GM18517 (cell line): ENCODE data around the gene CGREF1.
"Not testable (repeated sequence)": the region's sequence is repeated elsewhere in the genome, so short reads cannot be mapped to it uniquely, and the experiment has no call there.

Source experiments
- ATAC-seq: cut with Tn5 transposase; IDR thresholded peaks from one replicate; pipeline ENCODE4 v1.9.1; 2021; ENCODE audit warnings: mild to moderate bottlenecking, moderate library complexity; ENCODE audit not compliant: unreplicated experiment

CGREF1 gene

DNA sequence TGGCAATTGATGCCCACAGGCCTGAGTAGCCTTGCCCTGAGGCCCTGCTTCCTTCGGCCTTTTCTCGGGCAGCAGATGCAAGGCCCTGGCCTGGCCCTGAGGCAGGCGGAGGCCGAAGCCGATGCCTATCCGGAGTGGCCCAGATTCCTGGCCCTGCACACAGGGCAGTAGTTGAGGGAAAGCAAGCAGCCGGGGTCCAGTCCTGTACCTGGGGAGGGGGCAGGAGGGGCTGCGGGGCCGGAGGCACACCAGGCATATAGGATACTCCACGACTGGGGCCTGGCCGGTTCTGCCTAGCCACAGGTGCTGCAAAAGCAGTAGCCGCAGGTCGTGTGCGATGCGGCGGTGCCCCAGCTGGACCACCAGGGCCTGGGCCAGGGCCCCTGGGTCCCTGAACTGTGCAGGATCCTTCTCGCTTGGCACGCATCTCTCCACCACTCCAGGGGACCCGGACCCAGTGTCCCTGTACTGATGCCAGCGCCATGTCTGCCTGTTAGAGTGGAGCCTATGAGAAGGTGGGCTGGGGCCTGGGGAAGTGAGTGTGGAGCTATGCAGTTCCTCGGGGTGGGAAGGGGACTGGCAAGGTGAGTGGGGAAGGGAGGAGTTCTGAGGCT, 18.5 kb upstream of the CGREF1 start:
- no peak for ATAC-seq

DNA sequence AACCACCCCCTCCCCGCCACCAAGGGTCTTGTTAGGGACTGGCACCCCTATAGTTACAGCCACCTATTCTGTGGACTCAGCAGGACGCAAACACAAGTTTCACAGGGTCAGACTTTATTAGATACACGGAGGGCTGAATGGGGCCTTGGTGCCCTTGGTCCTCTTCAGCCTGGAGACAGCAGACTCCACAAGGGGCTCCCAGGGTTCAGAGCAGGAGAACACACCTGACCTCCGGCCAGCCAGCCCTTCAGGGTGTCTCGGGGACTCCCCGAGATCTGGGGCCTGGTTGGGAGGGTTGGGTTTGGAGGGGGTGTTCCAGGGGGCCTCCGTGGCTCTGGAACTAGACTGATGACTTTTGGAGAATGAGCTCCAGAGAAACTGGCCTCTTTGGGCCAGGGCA, 17.8 kb upstream of the CGREF1 start:
- ATAC-seq, result no peak

DNA sequence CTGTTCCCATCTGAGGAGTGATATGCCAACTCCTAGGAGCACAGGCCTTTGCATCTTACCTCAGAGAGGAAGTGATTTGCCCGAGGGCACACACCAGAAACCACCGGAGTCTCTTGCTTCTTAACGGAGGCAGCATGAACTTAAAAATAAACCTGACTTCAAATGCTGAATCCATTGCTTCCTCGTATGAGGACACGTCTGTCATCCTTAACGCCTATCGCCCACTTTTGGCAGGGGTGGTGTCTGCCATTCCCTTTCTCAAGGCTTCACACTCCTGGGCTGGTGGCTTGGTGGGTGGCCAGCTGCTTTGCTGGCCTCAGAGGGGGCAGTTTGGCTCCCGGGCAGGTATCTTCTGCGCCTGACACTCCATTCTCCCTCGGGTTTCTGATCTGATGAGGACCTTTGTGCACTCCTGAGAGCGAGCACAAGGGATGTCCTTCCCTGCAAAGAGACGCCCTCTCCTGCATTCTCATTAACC, 16.6 kb upstream of the CGREF1 start:
- no peak for ATAC-seq

DNA sequence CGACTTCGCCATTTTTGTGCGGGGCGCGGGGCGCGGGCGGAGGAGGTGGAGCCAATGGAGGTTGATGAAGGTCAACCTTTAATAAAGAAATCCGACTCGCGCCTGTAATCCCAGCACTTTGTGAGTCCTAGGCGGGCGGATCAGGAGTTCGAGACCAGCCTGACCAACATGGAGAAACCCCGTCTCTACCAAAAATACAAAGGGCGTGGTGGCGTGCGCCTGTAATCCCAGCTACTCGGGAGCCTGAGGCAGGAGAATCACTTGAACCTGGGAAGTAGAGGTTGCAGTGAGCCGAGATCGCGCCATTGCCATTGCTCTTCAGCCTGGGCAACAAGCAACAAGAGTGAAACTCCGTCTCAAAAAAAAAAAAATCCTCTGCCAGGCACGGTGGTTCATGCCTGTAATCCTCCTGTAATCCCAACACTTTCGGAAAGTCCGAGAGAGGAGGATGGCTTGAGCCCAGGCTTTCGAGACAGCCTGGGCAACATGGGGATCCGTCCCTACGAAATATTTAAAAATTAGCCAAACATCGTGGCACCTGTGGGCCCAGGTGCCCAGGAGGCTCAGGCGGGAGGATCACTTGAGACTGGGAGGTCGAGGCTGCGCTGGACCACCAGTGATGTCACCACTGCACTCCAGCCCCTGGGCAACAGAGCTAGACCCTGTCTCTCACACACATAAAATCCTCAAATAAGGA, 16.0 kb upstream of the CGREF1 start:
- ATAC-seq, result no peak

DNA sequence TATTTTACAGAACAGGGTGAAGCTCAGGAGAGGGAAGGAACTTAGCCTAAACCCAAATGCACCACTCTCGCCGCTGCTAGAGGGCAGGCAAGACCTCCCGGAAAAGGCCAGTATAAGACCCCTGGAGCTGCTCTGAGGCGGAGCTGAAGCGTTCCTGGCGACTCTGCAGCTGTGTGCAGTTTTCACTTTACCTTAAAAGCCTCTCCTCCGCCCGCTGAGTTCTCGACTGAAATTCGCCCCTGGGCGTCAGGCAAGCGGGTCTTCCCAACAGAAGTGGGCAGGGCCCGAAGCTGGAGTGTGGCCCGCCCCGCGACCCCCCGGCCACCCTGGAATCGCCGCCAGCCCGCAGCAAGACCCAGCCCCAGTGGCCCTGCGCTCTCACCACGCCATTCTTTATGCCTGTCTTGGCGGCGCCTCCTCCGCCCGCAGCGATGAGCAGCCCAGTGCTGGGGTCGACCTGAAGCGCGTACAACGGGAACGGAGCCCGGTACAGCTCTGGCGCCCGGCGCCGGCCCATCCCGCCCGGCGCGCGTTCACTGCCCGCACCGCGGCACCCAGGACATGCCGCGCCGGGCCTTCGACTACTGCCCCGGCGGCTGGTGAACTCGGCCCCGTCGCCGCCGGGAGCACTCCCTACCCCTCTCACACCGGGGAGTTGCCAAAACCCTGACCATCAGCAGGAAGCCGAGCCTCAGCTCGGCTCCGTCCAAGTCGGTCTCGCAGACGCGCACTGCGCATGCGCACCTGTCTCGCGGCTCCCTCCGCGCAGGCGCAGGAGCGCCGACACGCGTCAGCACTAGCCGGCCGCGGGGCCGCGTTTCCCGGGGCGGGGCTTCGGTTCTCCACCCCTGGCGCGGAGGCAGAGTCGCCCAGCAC, 15.2 kb upstream of the CGREF1 start, which contains the start of gene PREB:
Gene PREB (minus strand): TSS at position 732 of the 876 bp plus-strand sequence. CDS start 215 bp downstream, at position 517.
- ATAC-seq, result peak; percentile 83

DNA sequence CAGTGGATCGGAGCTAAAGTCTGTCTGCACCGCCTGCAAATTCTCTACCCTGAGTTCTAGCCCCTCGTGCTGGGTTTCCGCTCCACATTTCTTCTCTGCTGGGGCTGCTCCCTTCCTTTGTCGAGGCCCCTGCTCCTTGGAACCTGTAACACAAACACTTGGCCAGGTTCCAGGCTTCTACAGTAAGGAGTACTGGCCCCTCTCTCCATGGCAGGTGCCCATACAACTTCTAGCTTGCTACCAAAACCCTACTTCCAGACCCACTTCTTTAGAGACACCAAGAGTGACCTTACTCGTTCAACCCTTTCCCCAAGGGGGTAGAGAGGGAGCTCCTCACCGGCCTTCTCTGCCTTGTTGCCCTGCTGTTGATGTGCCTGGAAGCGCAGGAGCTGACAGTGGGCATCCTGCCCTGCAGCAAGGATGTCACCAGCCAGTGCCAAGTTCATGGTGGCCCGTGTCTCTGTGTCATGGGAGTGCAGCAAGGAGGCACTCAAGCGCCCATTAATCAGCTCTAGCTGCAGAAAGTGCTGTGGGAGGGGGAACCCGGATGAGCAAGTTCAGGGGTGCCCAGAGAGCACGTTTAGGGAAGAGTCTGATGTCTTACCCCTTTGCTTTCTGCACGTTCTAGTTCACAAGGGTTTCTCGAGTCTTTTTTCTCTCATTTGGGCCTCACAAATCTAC, 14.4 kb upstream of the CGREF1 start:
- no peak for ATAC-seq

DNA sequence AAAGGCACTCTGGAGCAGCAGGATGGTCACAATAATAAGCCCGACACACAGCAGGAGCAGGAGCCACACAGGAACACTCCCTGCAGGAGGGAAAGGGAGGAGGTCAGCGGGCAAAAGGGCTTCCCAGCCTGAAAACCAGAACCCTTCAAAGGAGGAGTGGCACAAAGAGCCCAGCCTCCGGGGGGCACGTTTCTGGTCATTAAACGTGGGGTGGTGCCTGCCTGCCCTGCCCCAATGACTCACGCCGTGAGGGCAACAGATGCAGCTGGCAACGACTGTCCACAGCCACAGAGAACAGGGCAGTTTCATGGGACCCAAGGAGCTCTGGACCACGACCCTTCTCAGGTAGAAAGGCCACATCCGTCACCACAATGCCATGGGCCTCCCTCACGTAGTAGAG, 12.5 kb upstream of the CGREF1 start:
- ATAC-seq, result no peak

DNA sequence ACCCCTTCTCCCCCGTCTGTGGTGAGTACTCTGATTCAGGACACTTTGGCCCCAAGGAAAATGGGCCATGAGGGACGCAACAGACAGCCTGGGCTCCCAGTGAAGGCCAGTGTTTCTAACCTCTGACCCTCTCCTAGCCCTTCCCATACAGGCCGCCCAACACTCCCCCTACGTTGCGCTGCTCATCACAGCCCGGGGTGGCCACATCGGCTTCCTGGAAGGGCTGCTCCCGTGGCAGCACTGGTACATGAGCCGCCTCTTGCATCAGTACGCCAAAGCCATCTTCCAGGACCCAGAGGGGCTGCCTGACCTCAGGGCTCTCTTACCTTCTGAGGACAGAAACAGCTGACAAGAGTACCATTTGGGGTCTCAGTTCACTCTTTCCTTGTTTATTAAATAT, 11.5 kb upstream of the CGREF1 start:
- ATAC-seq, result no peak

DNA sequence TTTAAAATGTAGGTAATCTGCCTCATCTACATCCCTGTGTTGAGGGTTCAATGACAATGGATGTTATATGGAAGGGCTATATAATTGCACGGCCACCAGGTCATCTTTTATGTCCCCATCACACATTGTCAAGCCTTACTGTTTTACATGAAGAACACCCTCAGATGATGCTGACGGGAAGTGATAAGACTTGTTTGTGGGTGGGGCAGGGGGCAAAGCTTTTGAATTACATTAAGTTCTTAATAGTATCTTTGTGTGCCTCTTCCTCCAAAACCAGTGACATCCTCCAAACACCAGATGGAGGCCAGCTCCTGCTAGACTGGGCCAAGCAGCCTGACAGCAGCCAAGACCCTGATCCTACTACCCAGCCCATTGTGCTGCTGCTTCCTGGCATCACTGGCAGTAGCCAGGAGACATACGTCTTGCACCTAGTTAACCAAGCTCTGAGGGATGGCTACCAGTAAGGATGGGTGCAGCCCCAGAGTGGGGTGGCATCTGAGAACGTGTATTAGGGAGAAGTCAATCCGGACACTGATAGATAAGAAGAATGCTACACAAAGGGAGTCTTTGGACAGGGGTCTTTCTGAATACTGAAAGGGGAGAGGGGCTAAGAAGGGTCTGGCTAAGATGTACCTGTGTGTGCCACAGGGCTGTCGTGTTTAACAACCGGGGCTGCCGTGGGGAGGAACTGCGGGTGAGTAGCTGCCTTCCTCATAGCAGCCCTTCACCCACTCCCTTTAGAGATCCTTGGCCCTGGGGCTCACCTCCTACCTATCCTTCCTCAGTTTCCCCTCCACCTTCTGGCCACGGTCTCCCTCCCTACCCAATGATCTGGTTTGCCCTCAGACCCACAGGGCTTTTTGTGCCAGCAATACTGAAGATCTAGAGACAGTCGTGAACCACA, 10.0 kb upstream of the CGREF1 start:
- ATAC-seq, result no peak

DNA sequence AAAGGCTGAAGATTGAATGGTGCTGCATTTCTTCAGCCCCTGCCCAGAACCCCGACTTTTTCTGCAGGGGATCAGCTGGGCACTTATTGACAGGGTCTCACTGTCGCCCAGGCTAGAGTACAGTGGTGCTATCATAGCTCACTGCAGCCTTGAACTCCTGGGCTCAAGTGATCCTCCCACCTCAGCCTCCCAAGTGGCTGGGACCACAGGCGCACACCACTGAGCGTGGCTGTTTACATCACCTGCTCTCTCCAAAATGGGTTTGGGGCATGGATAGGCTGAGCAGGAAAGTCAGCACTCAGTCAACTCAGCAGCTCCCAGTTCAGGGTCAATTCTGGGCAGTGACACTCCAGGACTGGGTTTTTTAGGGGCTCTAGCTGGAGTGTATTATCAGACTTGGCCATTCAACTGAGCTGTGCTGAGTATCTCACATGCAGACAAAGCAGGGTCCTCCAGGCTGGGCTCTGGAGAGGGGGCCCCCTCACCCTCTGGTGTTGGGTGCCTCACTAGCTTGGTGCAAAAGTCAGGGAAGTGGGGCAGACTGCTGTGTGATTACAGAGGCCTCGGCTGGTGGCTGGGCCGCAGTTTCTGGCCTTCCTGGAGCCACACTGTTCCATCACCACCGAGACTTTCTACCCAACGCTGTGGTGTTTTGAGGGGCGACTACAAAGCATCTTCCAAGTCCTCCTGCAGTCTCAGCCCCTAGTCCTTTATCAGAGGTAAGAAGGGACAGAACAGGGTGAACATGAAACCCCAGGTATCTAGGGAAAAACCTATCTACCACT, 9.1 kb upstream of the CGREF1 start:
- ATAC-seq, result no peak

DNA sequence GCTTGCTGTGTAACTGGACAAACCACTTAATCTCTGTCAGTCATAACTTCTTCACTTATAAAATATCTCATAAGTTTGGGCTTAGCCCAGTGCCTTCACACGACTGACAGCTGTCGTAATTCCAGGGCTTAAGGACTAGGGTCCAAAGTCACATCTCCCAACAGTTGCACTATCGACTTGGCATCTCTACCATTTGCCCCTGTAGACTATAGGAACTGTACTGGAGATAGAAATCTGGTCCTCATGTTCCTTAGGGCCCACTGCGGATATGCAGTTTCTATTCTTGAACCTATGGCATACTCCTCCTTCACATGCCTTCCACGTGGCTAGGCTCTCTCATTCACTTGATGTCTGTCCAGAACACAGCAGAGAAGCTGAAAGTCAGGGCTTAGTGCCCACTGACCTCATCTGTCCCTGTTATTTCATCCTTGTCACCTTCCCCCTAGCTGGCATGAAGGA, 7.4 kb upstream of the CGREF1 start:
- no peak for ATAC-seq

DNA sequence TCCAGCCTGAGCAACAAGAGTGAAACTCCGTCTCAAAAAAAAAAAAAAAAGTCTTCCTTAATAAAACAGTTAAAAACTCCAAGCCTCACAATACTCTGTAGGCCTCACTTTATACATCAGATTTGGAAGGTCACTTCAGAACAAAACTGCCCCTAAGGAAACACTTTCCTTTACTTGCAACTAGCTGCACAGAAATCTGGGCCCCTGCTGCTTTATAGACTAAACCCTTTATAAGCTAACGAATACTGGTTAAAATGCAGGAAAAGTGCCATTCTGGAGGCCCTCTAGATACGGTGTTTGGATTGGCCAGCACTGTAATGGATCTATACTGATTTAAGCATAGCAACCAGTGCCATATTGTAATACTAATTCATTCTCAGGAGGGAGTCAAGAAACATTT, 6.2 kb upstream of the CGREF1 start:
- no peak for ATAC-seq

DNA sequence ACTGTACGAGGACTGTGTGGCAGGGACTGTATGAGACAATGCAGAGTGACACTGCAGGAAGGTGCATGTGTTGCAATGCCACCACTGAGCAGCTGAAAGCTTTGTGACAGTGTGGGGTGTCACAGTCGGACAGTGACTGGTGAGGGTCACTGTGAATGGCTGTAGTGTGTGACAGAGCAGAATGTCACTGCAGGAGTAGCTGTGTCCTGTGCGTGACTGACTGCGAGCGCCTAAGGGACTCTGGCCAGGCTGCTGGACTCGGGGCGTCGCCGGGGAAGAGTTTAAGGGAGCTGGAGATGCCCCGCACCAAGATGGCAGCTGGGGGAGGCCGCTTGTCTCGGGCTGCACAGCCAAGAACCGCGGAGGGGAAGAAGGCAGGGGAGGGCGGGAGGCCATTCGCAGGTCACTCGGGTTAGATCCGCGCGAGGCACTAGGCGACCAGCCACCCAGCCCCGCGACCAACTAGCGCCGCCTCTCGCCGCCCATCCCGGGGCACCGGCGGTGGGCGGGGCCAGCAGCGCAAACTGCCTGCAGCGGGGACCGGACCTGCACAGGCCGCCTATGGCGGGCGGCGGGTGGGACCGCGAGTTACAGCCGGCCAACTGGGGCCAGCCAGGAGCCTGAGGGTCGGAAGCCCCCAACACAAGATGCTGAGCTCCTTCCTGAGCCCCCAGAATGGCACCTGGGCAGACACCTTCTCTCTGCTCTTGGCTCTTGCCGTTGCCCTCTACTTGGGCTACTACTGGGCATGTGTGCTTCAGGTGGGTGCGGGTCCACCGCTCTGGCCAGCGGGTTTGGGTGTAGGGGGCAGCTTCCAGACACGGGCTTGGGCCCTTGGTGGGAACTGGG, 4.6 kb upstream of the CGREF1 start, which contains the start of gene ABHD1:
Gene ABHD1 (plus strand): TSS at position 514 of the 849 bp plus-strand sequence. CDS start 134 bp downstream, at position 648.
- no peak for ATAC-seq

DNA sequence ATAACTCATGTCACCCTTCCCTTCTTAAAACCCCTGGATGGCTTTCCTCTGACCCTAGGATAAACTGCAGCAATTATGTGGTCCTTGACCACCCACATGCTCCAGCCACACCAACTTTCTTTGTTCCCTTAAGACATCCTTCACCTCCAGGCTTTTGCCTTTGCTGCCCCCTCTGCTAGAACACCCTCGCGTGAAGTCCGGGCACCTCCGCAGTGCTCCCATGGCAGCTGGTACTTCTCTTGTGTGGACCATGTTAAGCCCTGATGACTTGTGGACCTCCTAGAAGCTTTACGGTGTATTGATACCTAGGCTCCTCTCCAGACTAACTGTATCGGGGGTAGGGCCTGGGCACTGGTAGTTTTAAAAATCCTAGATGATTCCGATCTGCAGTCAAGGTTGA, 3.9 kb upstream of the CGREF1 start:
- no peak for ATAC-seq

DNA sequence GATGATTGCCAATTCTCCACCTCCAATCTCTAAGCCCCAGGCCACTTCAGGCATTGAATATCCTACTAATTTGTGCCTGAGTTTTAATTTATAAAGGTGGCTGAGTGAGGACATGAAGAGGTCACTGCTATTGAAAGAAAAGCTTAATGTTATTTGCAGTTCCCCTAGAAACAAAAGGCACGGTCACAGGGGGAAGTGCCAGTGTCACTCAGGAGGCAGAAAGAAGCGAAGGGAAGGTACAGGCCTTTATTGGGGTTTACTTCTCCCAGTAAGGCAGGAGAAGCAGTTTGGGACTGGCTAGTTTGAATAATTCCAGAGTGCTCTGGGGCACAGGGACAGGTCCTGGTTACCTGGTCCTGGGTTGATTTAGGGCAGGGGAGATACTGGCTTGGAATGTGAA, 3.0 kb upstream of the CGREF1 start:
- ATAC-seq, result no peak

DNA sequence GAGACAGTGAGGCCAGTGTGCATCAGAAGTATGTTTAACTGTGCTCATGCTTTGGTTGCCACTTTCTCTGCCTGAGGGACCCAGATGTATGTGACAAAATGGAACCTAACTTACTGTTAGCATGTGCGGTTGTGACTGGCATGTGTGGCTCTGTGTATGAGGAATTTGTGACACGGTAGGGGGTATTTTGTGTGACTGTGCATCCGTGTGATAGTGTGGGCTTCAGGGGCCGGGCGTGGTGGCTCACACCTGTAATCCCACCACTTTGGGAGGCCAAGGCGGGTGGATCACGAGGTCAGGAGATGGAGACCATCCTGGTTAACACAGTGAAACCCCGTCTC, 372 bp upstream of the CGREF1 start:
- not testable (repeated sequence) for ATAC-seq

DNA sequence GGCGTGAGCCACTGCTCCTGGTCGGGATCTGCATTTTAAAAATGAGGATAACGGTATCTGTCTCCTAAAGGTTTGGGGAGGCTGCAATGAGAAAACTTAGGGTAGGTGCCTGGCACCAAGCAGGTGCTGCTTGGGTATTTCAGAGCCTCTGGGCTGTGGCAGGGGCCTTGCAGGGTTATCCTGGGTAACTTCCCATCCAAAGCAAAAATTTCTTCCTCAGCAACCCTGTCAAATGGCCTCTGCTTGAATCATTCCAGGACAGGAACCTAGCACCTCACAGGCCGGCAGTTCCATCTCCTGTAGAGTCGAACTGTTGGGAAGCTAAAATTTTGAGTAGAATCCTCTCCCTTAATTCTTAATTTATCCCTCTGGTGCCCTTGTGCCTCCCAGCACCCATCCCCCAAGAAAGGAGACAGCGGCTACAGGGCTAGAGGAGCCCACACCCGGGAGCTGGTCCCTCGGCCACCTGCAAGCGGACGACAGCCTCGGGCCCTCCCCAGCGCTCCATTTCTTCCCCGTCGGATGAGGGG, 868 bp downstream of the CGREF1 start:
- ATAC-seq, result no peak

DNA sequence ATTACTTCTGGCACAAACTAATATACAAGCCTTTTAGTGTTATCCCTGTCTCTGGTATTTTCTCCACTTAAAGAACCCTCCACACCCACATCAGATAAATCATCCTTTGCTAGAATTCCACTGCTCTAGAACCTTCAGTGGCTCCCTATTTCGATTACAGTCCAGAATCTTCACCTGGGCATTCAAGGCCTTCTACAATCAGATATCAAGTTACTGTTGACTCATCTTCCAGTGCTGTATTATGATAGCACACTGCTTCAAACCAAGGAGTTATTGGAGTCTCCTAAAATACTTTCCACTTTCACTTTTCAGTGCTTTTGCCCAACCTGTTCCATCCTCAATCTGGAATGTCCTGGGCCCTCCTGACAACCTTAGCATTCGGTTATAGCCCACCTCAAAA, 3.4 kb downstream of the CGREF1 start:
- no peak for ATAC-seq
